Head of caudate nucleus (tissue), 42 donors: Measurements from ENCODE around the gene FGGY.

Source experiments
- DNase-seq, 42 donors: peaks; one replicate each; pipeline versions ENCODE4 v3.0.0 to v3.0.0-alpha.2; 2020 to 2021; ENCODE audit warnings: mixed read lengths in 7 of 42
- intact Hi-C: fragments of 100-400 bp; cut with DNase I; formaldehyde crosslinking; loops from one replicate; pipeline ENCODE4 v1.15.0; 2022

FGGY gene

GRCh38 chr1:59768792-59769735 lies 472.2 kb downstream of the FGGY start:
- intact Hi-C loops = no loop called here
- no peak for DNase-seq

- DNase-seq = no peak
- intact Hi-C loops = no loop called here
These were observed 472.8 kb downstream of the FGGY start for GRCh38 chr1:59769736-59770095.

- DNase-seq = no peak
- intact Hi-C loops = no loop called here
These were observed 474.5 kb downstream of the FGGY start for GRCh38 chr1:59771361-59771760.

- intact Hi-C loops = no loop called here
- DNase-seq = peak in 12 of 42 donors; percentile 8 to 56 (median 19)
These were observed 478.6 kb downstream of the FGGY start for GRCh38 chr1:59775480-59775879.

GRCh38 chr1:59776960-59777852 lies 480.3 kb downstream of the FGGY start:
- intact Hi-C loops = no loop called here
- DNase-seq = no peak

- DNase-seq = no peak
- intact Hi-C loops = no loop called here
These were observed 483.1 kb downstream of the FGGY start for GRCh38 chr1:59779949-59780348.

GRCh38 chr1:59788825-59789224 lies 491.9 kb downstream of the FGGY start:
- no peak for DNase-seq
- intact Hi-C loops = no loop called here

GRCh38 chr1:59798600-59798999 lies 501.7 kb downstream of the FGGY start:
- DNase-seq = no peak
- intact Hi-C loops = no loop called here

- intact Hi-C loops = no loop called here
- DNase-seq = no peak
These were observed 506.7 kb downstream of the FGGY start for GRCh38 chr1:59803458-59804038.

- intact Hi-C loops = no loop called here
- DNase-seq = no peak
These were observed 507.4 kb downstream of the FGGY start for GRCh38 chr1:59804301-59804700.

- intact Hi-C loops = no loop called here
- DNase-seq = no peak
These were observed 508.7 kb downstream of the FGGY start for GRCh38 chr1:59805554-59805953.
